A549 (cell line): Measurements from ENCODE around the gene FOSL2. TPM values are rescaled to one million over a fixed set of nuclear protein-coding genes. Genes with fewer than 3 reads are reported as not detected.
A peak's percentile ranks its signal among the peaks of the same experiment; 100 is the strongest.

Experiments used
- ATAC-seq, 2 experiments: fragments of 200-7000 bp in 1 of 2; fragments of >200 bp in 1 of 2; cut with Nextera tagmentation in 1 of 2; cut with Tn5 transposase in 1 of 2; 3 replicates each; pipeline versions ENCODE4 v1.8.0 to v1.9.1; 2018 to 2020; ENCODE audit warnings: mild to moderate bottlenecking in 1 of 2, moderate library complexity in 1 of 2
- CTCF ChIA-PET: fragments of 300-600 bp; sonication (Branson Sonifier 250); formaldehyde crosslinking; extraction: SDS; loops from one replicate; lab custom pipeline; 2021; ENCODE audit warnings: antibody characterized with exemption, inconsistent platforms; lab: Yijun Ruan, JAX
- POLR2A ChIA-PET: fragments of 350-600 bp; formaldehyde crosslinking; extraction: SDS; loops from one replicate; lab custom pipeline; 2021; ENCODE audit warnings: antibody characterized with exemption, inconsistent platforms; lab: Yijun Ruan, JAX
- DNase-seq, 2 experiments: peaks; one replicate each; pipeline versions ENCODE4 v3.0.0 to v3.0.0-alpha.2; 2011 to 2016; ENCODE audit warnings: low read depth in 1 of 2, low spot score in 1 of 2
- FAIRE-seq: peaks from 2 replicates; lab custom pipeline; 2011; peaks lifted over from hg19 to GRCh38; lab: Jason Lieb, UNC
- H3K27ac ChIP-seq, 2 experiments: fragments of >200 bp; sonication (Bioruptor Twin); formaldehyde crosslinking; 3 replicates each; pipeline ENCODE4 v1.5.1; 2016 to 2017
- H3K4me1 ChIP-seq: fragments of >200 bp; sonication (Bioruptor Twin); formaldehyde crosslinking; 3 replicates; pipeline ENCODE4 v1.6.1; 2016
- H3K4me2 ChIP-seq: fragments of >200 bp; sonication (Bioruptor Twin); formaldehyde crosslinking; 3 replicates; pipeline ENCODE4 v1.6.1; 2016
- H3K4me3 ChIP-seq: fragments of >200 bp; sonication (Bioruptor Twin); formaldehyde crosslinking; 3 replicates; pipeline ENCODE4 v1.5.1; 2016
- H3K9me3 ChIP-seq: fragments of >200 bp; sonication (Bioruptor Twin); formaldehyde crosslinking; 3 replicates; pipeline ENCODE4 v1.6.1; 2016
- CBX2 ChIP-seq: fragments of 200-600 bp; sonication (generic); IDR thresholded peaks from 2 replicates; pipeline ENCODE4 v1.6.1; 2016; ENCODE audit warnings: low read depth, mild to moderate bottlenecking, borderline replicate concordance
- CBX8 ChIP-seq: fragments of 200-600 bp; sonication (generic); IDR thresholded peaks from 2 replicates; pipeline ENCODE4 v1.6.1; 2016
- CEBPB ChIP-seq, 2 experiments: fragments of >200 bp in 1 of 2; sonication (Bioruptor Twin) in 1 of 2; formaldehyde crosslinking in 1 of 2; IDR thresholded peaks; 2 replicates each; pipeline ENCODE4 v1.6.1; 2012 to 2016
- CHD2 ChIP-seq: fragments of 150-350 bp; IDR thresholded peaks from 2 replicates; pipeline ENCODE4 v1.6.1; 2014; ENCODE audit warnings: low read length; ENCODE audit not compliant: partially characterized antibody
- EHMT2 ChIP-seq: fragments of 200-600 bp; sonication (generic); IDR thresholded peaks from 2 replicates; pipeline ENCODE4 v1.6.1; 2016; ENCODE audit warnings: antibody characterized with exemption, low read depth, mild to moderate bottlenecking, moderate library complexity
- ESRRA ChIP-seq: fragments of 150-350 bp; IDR thresholded peaks from 2 replicates; pipeline ENCODE4 v1.6.1; 2014; ENCODE audit warnings: mild to moderate bottlenecking, low read length, borderline replicate concordance
- FOXS1 ChIP-seq: fragments of 250-450 bp; sonication (Bioruptor Pico); IDR thresholded peaks from 2 replicates; pipeline ENCODE4 v1.5.0; 2020; ENCODE audit warnings: mild to moderate bottlenecking, moderate library complexity
- GATA3 ChIP-seq: IDR thresholded peaks from 2 replicates; pipeline ENCODE4 v1.6.1; 2012; ENCODE audit warnings: borderline replicate concordance
- HEYL ChIP-seq: fragments of 250-450 bp; sonication (Bioruptor Pico); IDR thresholded peaks from 2 replicates; pipeline ENCODE4 v1.8.0; 2021; ENCODE audit warnings: mild to moderate bottlenecking, moderate library complexity
- HOXB5 ChIP-seq: fragments of 250-450 bp; sonication (Bioruptor Pico); IDR thresholded peaks from 2 replicates; pipeline ENCODE4 v1.5.0; 2020; ENCODE audit warnings: mild to moderate bottlenecking, moderate library complexity
- JUNB ChIP-seq: fragments of >200 bp; sonication (Bioruptor Twin); formaldehyde crosslinking; IDR thresholded peaks from 2 replicates; pipeline ENCODE4 v1.6.1; 2016
- MAZ ChIP-seq: fragments of 150-350 bp; IDR thresholded peaks from 2 replicates; pipeline ENCODE4 v1.6.1; 2014; ENCODE audit warnings: antibody characterized with exemption, low read depth, low read length, borderline replicate concordance
- PHF8 ChIP-seq: fragments of 200-600 bp; sonication (generic); IDR thresholded peaks from 2 replicates; pipeline ENCODE4 v1.6.1; 2016; ENCODE audit warnings: low read depth, mild to moderate bottlenecking, antibody characterized with exemption, moderate library complexity, borderline replicate concordance
- POLR2A ChIP-seq: IDR thresholded peaks from 2 replicates; pipeline ENCODE4 v1.6.1; 2012; ENCODE audit warnings: mild to moderate bottlenecking, low read length
- POLR2AphosphoS2 ChIP-seq: conservative IDR thresholded peaks from 2 replicates; pipeline ENCODE4 v1.6.1; 2012; ENCODE audit warnings: low read length, improper control_type of control experiment, inconsistent platforms
- RAD21 ChIP-seq, 2 experiments: fragments of >200 bp in 1 of 2; sonication (Bioruptor Twin) in 1 of 2; formaldehyde crosslinking in 1 of 2; IDR thresholded peaks in 1 of 2; conservative IDR thresholded peaks in 1 of 2; 2 replicates in 1 of 2; 3 replicates in 1 of 2; pipeline ENCODE4 v1.6.1; 2012 to 2018; ENCODE audit warnings: inconsistent platforms in 1 of 2
- TP53 ChIP-seq: fragments of 250-450 bp; sonication (Bioruptor Pico); IDR thresholded peaks from 2 replicates; pipeline ENCODE4 v1.5.0; 2021; ENCODE audit warnings: mild to moderate bottlenecking, moderate library complexity
- ZNF302 ChIP-seq: fragments of 250-450 bp; sonication (Bioruptor Pico); IDR thresholded peaks from 2 replicates; pipeline ENCODE4 v1.9.0; 2021; ENCODE audit warnings: inconsistent platforms, mild to moderate bottlenecking, moderate library complexity
- WGBS: methylation state at CpG from one replicate; pipeline ENCODE4 v1.1.6; 2017; ENCODE audit errors: missing lambda C conversion rate; 5-methylcytosine and 5-hydroxymethylcytosine counted together
- polyA plus RNA-seq, 4 experiments: library from polyadenylated mRNA; depleted of rRNA in 3 of 4; stranded (reverse); fragments of >200 nt; fragmentation: RNase III in 1 of 4; extraction: RNeasy Plus Mini Kit Qiagen cat#74134 plus additional on column Dnase treatment in 1 of 4; gene quantifications; 2 replicates in 3 of 4; 3 replicates in 1 of 4; pipeline ENCODE4 v1.2.3, GENCODE V29; 2011 to 2017
- TF ChIP-seq, protein P1 (sequence below): fragments of >200 bp; sonication (Bioruptor Twin); formaldehyde crosslinking; IDR thresholded peaks from 3 replicates; pipeline ENCODE4 v1.5.1; 2016
- TF ChIP-seq, protein P2 (sequence below): IDR thresholded peaks from 2 replicates; pipeline ENCODE4 v1.6.1; 2012
- TF ChIP-seq, protein P3 (sequence below): IDR thresholded peaks from 2 replicates; pipeline ENCODE4 v1.6.1; 2012
- TF ChIP-seq, protein P4 (sequence below): fragments of 200-600 bp; sonication (generic); IDR thresholded peaks from 2 replicates; pipeline ENCODE4 v1.6.1; 2016; ENCODE audit warnings: antibody characterized with exemption, mild to moderate bottlenecking, moderate library complexity
- TF ChIP-seq, protein P5 (sequence below): fragments of >200 bp; sonication (Bioruptor Twin); formaldehyde crosslinking; IDR thresholded peaks from 3 replicates; pipeline ENCODE4 v1.6.1; 2016

Gene FOSL2
- polyA plus RNA-seq, 2 of the 4 experiments (the other 2 are of a cell fraction), result 45.7 to 73.4 TPM

DNA sequence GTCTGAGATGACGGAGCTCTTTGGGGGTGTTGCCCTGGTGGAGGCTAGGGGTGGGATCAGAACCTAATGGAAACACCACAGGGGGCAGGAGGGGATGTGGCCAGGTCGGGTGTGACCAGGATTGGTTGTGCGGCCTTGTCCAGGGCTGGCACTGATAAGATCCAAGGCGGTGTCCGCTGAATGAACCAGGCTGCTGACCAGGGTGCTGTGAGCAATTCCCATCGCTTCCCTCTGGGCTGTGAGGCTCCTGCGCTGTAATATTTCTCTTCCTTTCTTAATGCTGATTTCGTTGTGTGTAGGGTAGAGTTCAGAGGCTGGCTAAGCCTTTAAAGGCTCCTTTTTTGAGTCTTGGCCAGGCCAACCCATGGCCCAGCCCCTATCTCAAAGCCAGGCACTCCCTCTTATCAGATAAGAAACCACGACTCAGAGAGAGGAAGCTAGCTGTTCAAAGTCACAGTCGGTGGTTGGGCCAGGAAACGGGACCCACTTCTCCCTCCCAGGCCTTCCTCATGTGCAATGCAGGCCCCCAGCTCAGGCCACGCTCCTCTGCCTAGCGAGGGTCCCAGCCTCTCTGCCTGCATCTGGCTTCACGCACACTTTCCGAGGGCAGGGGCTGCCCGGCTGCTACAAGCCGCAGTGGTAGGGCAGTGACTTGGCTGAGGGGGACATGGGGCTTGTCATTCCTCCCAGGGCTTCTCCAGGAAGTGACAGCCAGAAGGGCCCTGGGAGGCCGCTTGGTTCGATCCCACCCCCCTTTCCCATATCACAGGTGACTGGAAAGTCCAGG is 26.0 kb upstream of the FOSL2 start:
- DNase-seq, result no peak
- Histone ChIP-seq H3K4me3 (no peak overlapping the region), H3K27ac (peak overlapping the region in 1 of 2 experiments; percentile 77; a peak in 3 of 6 replicates), H3K9me3 (no peaks in the 10 kb centered on the region), H3K4me2 (no peak overlapping the region), H3K4me1 (peaks cover 27% of the 10 kb centered on the region)
- peak in 1 of 2 experiments; percentile 25; a peak in 3 of 6 replicates for ATAC-seq
- TF ChIP-seq, protein P1, sequence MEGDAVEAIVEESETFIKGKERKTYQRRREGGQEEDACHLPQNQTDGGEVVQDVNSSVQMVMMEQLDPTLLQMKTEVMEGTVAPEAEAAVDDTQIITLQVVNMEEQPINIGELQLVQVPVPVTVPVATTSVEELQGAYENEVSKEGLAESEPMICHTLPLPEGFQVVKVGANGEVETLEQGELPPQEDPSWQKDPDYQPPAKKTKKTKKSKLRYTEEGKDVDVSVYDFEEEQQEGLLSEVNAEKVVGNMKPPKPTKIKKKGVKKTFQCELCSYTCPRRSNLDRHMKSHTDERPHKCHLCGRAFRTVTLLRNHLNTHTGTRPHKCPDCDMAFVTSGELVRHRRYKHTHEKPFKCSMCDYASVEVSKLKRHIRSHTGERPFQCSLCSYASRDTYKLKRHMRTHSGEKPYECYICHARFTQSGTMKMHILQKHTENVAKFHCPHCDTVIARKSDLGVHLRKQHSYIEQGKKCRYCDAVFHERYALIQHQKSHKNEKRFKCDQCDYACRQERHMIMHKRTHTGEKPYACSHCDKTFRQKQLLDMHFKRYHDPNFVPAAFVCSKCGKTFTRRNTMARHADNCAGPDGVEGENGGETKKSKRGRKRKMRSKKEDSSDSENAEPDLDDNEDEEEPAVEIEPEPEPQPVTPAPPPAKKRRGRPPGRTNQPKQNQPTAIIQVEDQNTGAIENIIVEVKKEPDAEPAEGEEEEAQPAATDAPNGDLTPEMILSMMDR, result no peak
- TF ChIP-seq HEYL (CRISPR knock-in tag) (no peak), EHMT2 (no peak), TP53 (CRISPR knock-in tag) (no peak), POLR2AphosphoS2 (no peak), RAD21 (conservative IDR thresholded peaks at IDR 0.05 in 1 of 2, IDR thresholded peaks at IDR 0.05 in 1 of 2) (no peak), ESRRA (no peak)
- TF ChIP-seq, protein P2, sequence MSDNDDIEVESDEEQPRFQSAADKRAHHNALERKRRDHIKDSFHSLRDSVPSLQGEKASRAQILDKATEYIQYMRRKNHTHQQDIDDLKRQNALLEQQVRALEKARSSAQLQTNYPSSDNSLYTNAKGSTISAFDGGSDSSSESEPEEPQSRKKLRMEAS, result no peak
- ChIA-PET POLR2A (no interaction called here), CTCF (interaction anchor here (0.8 to 1.6 kb wide), 3 partner anchors 10 to 24 kb away, joined by 3 to 7 read pairs (median 3); no protein-coding TSS in a partner anchor)
- WGBS, result 72% methylated on average over 19 of the region's 19 CpGs
- FAIRE-seq, result no peak

DNA sequence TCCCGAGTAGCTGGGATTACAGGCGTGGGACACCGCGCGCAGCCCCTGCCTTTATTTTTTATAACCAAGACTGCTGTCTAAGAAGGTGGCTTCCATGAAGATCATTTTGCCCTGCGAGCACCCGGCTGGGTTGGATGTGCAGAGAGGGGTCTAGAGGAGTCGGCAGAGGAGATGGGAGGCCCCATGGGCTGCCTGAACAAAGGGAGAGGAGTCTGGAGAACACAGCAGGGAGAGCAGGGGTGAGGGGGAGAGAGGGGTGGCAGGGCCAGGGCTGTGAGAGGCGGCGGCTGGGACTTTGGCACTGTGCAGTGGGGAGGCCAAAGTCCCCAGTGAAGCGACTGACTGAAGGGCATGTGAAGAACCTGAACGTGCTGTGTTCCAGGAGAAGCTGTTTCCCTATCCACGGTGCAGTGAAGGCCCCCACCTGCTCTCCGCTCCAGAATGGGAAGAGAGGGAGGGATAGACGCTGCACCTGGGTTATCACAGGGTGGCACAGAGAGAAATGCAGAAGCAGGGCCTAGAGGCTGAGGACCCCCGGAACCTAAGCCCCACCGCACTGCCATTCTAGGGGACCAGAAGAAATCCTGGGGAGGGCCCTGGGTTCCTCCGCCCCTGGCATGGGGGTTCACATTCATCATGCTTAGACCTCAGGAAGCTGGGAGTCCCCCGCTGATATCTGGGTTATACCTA is 24.8 kb upstream of the FOSL2 start:
- 87% methylated on average over 19 of the region's 19 CpGs for WGBS
- CTCF ChIA-PET, result no interaction called here
- 0 out of 6 replicates have a peak, but pooled peaks of 1 of the 2 experiments have one; percentile 7 for ATAC-seq

More for the DNA sequence above, 24.8 kb upstream of the FOSL2 start:
- TF ChIP-seq FOXS1 (CRISPR knock-in tag) (no peak), CHD2 (no peak), GATA3 (no peak), CBX8 (no peak), HOXB5 (CRISPR knock-in tag) (no peak), CBX2 (no peak), CEBPB (IDR thresholded peaks at IDR 0.05) (no peak), ZNF302 (CRISPR knock-in tag) (no peak), JUNB (no peak), RAD21 (conservative IDR thresholded peaks at IDR 0.05 in 1 of 2, IDR thresholded peaks at IDR 0.05 in 1 of 2) (no peak), POLR2A (no peak), TP53 (CRISPR knock-in tag) (no peak), PHF8 (no peak), MAZ (no peak)
- TF ChIP-seq, protein P3, sequence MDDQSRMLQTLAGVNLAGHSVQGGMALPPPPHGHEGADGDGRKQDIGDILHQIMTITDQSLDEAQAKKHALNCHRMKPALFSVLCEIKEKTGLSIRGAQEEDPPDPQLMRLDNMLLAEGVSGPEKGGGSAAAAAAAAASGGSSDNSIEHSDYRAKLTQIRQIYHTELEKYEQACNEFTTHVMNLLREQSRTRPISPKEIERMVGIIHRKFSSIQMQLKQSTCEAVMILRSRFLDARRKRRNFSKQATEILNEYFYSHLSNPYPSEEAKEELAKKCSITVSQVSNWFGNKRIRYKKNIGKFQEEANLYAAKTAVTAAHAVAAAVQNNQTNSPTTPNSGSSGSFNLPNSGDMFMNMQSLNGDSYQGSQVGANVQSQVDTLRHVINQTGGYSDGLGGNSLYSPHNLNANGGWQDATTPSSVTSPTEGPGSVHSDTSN, result no peak
- TF ChIP-seq, protein P4, sequence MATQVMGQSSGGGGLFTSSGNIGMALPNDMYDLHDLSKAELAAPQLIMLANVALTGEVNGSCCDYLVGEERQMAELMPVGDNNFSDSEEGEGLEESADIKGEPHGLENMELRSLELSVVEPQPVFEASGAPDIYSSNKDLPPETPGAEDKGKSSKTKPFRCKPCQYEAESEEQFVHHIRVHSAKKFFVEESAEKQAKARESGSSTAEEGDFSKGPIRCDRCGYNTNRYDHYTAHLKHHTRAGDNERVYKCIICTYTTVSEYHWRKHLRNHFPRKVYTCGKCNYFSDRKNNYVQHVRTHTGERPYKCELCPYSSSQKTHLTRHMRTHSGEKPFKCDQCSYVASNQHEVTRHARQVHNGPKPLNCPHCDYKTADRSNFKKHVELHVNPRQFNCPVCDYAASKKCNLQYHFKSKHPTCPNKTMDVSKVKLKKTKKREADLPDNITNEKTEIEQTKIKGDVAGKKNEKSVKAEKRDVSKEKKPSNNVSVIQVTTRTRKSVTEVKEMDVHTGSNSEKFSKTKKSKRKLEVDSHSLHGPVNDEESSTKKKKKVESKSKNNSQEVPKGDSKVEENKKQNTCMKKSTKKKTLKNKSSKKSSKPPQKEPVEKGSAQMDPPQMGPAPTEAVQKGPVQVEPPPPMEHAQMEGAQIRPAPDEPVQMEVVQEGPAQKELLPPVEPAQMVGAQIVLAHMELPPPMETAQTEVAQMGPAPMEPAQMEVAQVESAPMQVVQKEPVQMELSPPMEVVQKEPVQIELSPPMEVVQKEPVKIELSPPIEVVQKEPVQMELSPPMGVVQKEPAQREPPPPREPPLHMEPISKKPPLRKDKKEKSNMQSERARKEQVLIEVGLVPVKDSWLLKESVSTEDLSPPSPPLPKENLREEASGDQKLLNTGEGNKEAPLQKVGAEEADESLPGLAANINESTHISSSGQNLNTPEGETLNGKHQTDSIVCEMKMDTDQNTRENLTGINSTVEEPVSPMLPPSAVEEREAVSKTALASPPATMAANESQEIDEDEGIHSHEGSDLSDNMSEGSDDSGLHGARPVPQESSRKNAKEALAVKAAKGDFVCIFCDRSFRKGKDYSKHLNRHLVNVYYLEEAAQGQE, result no peak
- TF ChIP-seq, protein P1, result no peak
- TF ChIP-seq, protein P5, sequence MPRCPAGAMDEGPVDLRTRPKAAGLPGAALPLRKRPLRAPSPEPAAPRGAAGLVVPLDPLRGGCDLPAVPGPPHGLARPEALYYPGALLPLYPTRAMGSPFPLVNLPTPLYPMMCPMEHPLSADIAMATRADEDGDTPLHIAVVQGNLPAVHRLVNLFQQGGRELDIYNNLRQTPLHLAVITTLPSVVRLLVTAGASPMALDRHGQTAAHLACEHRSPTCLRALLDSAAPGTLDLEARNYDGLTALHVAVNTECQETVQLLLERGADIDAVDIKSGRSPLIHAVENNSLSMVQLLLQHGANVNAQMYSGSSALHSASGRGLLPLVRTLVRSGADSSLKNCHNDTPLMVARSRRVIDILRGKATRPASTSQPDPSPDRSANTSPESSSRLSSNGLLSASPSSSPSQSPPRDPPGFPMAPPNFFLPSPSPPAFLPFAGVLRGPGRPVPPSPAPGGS, result no peak
- TF ChIP-seq, all 56 proteins: peak for 0
- DNase-seq, result no peak
- FAIRE-seq, result no peak
- Histone ChIP-seq H3K4me2 (no peak overlapping the region), H3K9me3 (no peaks in the 10 kb centered on the region), H3K27ac (peak overlapping the region in 1 of 2 experiments; percentile 77; a peak in 2 of 6 replicates), H3K4me3 (no peak overlapping the region), H3K4me1 (peaks cover 27% of the 10 kb centered on the region)
- POLR2A ChIA-PET, result no interaction called here
